Heart left ventricle (tissue), 13 donors: ENCODE results near the gene VWC2L.

Source experiments
- POLR2A ChIP-seq, 2 donors: fragments of 450-650 bp; IDR thresholded peaks; one replicate each; pipeline ENCODE4 v1.6.1; 2017; ENCODE audit warnings: antibody characterized with exemption in 2 of 2, mild to moderate bottlenecking in 2 of 2, moderate library complexity in 2 of 2
- TF ChIP-seq, protein P1 (sequence below), 12 donors: fragments of 200-600 bp; sonication (generic) in 4 of 12; IDR thresholded peaks; one replicate each; pipeline versions ENCODE4 v1.5.0 to v1.8.0; 2018 to 2022; ENCODE audit warnings: antibody characterized with exemption in 12 of 12, mild to moderate bottlenecking in 5 of 12
- donor health status: ischemic (EF 13 %, LVEDD 7.1; RV severe dilation, severe dysfunction).
- donor health status: DM: no; HTN: yes; CAD: no.
- donor health status: DM: no; HTN: no; CAD: no.
- donor health status: ischemic (EF 25% LVEDD 6.9; RV normal size, moderate dysfunction).
- donor health status: ischemic (EF 25% LVEDD 5.7; RV mildly dilated, moderate dysfunction).
- donor health status: ischemic (EF 35%, LVEDD 5.7; RV mildly dilated, moderate dysfunction).
- donor health status: nonischemic (EF 11% LVEDD 7.7; RV severe dilation, severe dysfunction).
- donor health status: DM: yes; HTN: yes; CAD: no.
- donor health status: PGD.
- donor health status: ischemic (EF 29% LVEDD 5.4; RV normal size, mild dysfunction).
- donor health status: nonischemic (EF 23%, LVEDD 6.1; RV moderate dilation, normal function).

DNA sequence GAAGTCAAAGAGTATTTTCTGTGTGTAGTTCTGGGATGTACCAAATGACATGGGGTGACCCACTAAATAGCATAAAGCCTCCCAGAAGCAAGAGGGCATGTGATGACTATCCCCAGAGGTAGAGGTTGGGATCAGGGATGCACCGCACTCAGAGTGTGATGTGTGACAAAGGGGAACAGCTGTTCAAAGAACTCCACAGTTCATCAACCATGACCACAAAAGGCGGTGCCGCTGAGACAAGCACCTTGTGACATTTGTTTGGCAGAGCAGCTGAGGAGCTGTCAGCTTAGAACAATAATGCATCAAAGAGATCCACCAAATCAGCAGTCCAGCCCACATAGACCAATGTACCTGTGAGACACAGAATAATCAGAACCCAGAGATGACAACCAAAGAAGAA, 81.3 kb downstream of the VWC2L start:
- TF ChIP-seq, protein P1, sequence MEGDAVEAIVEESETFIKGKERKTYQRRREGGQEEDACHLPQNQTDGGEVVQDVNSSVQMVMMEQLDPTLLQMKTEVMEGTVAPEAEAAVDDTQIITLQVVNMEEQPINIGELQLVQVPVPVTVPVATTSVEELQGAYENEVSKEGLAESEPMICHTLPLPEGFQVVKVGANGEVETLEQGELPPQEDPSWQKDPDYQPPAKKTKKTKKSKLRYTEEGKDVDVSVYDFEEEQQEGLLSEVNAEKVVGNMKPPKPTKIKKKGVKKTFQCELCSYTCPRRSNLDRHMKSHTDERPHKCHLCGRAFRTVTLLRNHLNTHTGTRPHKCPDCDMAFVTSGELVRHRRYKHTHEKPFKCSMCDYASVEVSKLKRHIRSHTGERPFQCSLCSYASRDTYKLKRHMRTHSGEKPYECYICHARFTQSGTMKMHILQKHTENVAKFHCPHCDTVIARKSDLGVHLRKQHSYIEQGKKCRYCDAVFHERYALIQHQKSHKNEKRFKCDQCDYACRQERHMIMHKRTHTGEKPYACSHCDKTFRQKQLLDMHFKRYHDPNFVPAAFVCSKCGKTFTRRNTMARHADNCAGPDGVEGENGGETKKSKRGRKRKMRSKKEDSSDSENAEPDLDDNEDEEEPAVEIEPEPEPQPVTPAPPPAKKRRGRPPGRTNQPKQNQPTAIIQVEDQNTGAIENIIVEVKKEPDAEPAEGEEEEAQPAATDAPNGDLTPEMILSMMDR (IDR thresholded peaks at IDR 0.05) = no peak
- no peak for TF ChIP-seq POLR2A (IDR thresholded peaks at IDR 0.05)
